Panc1 (cell line): ENCODE results near the gene CRIP2. TPM values are rescaled to one million over a fixed set of nuclear protein-coding genes. Genes with fewer than 3 reads are reported as not detected.
A peak's percentile ranks its signal among the peaks of the same experiment; 100 is the strongest.

Experiments
- ATAC-seq: fragments of 200-7000 bp; cut with Tn5 transposase; 2 replicates; pipeline ENCODE4 v1.9.1; 2020; ENCODE audit warnings: mild to moderate bottlenecking, moderate library complexity
- BruUV-seq: library from RNA; stranded (reverse); fragments of 400-500 nt; replicated peaks from 2 replicates; lab custom pipeline; 2021; lab: Mats Ljungman, UMichigan
- CTCF ChIA-PET: fragments of 300-600 bp; sonication (Branson Sonifier 250); formaldehyde crosslinking; loops from one replicate; lab custom pipeline; 2022; ENCODE audit warnings: antibody characterized with exemption; lab: Charles Lee
- POLR2A ChIA-PET: fragments of 300-600 bp; sonication (Branson Sonifier 250); formaldehyde crosslinking; loops from one replicate; lab custom pipeline; 2022; ENCODE audit warnings: antibody characterized with exemption; lab: Charles Lee
- DNase-seq: peaks from one replicate; pipeline ENCODE4 v3.0.0-alpha.2; 2010; ENCODE audit warnings: low read depth, low spot score
- H3K27ac ChIP-seq: 2 replicates; pipeline ENCODE4 v1.5.1; 2011; ENCODE audit warnings: mild to moderate bottlenecking, low read length, inconsistent platforms
- H3K27me3 ChIP-seq: fragments of 200-500 bp; sonication (Bioruptor generic); 2 replicates; pipeline ENCODE4 v1.6.0; 2014; ENCODE audit warnings: low read length, inconsistent platforms; ENCODE audit not compliant: control insufficient read depth, insufficient read depth
- H3K36me3 ChIP-seq: fragments of 200-500 bp; sonication (Bioruptor generic); 2 replicates; pipeline ENCODE4 v1.5.1; 2014; ENCODE audit warnings: inconsistent platforms, mild to moderate bottlenecking, low read length, moderate library complexity; ENCODE audit not compliant: control insufficient read depth, insufficient read depth
- H3K4me1 ChIP-seq: 2 replicates; pipeline ENCODE4 v1.5.1; 2011; ENCODE audit warnings: inconsistent platforms, mild to moderate bottlenecking, low read length, moderate library complexity; ENCODE audit not compliant: control insufficient read depth, insufficient read depth
- H3K4me3 ChIP-seq, 2 experiments: 2 replicates each; pipeline ENCODE4 v1.5.1; 2011 to 2012; ENCODE audit warnings: low read depth in 2 of 2, low read length in 2 of 2, mild to moderate bottlenecking in 2 of 2, inconsistent platforms in 1 of 2, moderate library complexity in 1 of 2
- H3K9me3 ChIP-seq: fragments of 200-500 bp; sonication (Bioruptor generic); 2 replicates; pipeline ENCODE4 v1.5.1; 2014; ENCODE audit warnings: low read depth, mild to moderate bottlenecking, inconsistent platforms, low read length, moderate library complexity; ENCODE audit not compliant: control insufficient read depth, insufficient read depth
- POLR2AphosphoS5 ChIP-seq: IDR thresholded peaks from 2 replicates; pipeline ENCODE4 v1.6.1; 2012; ENCODE audit warnings: mild to moderate bottlenecking, low read depth, low read length, moderate library complexity
- SIN3A ChIP-seq: IDR thresholded peaks from 2 replicates; pipeline ENCODE4 v1.6.1; 2012; ENCODE audit warnings: low read depth, mild to moderate bottlenecking, low read length, moderate library complexity, borderline replicate concordance; ENCODE audit not compliant: insufficient read depth
- TCF7L2 ChIP-seq: IDR thresholded peaks from 2 replicates; pipeline ENCODE4 v1.6.1; 2011; ENCODE audit warnings: mild to moderate bottlenecking, low read depth, low read length, inconsistent platforms
- in situ Hi-C: cut with HindIII; loops from 2 replicates; pipeline ENCODE4 v1.10.0; 2016; ENCODE audit warnings: low sequenced_read_pairs, low pct_unique_long_range_greater_than_20kb
- intact Hi-C: fragments of 100-400 bp; cut with micrococcal nuclease; formaldehyde crosslinking; loops from one replicate; pipeline ENCODE4 v1.10.0; 2022; ENCODE audit not compliant: unreplicated experiment
- total RNA-seq: library from RNA; stranded (reverse); gene quantifications from one replicate; pipeline ENCODE4 v1.2.1, GENCODE V29; 2021; ENCODE audit not compliant: unreplicated experiment
- TF ChIP-seq, protein P1 (sequence below): fragments of 450-650 bp; IDR thresholded peaks from 2 replicates; pipeline ENCODE4 v1.5.1; 2017; ENCODE audit warnings: mild to moderate bottlenecking
- TF ChIP-seq, protein P2 (sequence below), 2 experiments: IDR thresholded peaks; 2 replicates each; pipeline ENCODE4 v1.6.1; 2011 to 2012; ENCODE audit warnings: low read depth in 2 of 2, control low read depth in 1 of 2, low read length in 1 of 2, mild to moderate bottlenecking in 1 of 2, moderate library complexity in 1 of 2; ENCODE audit not compliant: insufficient read depth in 1 of 2

CRIP2 gene
- total RNA-seq, 1 experiment from 2014 or later = 280 TPM

DNA sequence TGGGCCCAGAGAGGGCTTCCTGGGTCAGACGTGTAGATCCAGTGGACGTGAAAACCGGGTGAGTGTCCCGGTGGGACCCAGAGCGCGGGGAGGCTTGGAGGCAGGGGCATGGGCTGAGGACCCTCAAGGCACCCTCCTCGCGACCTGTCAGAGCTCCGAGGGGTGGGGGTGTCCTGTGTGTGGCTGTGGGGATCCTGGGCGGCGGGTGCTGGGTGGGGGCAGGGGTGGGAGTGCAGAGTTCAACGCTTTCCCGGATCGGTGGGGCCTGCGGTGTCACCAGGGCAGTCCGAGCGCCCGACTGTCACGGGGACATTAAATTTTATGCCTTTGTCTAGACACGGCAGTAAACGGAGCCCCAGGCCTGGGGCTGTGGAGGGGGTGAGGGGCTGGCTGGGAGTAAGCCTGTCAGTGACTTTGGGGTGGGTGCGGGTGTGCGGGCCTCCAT lies 52.8 kb downstream of the CRIP2 start:
- DNase-seq (no peak), ATAC-seq (peak; percentile 3)
- intact Hi-C loops (no loop called here), in situ Hi-C loops (no loop called here)
- Histone ChIP-seq H3K27me3 (no peaks in the 10 kb centered on the region), H3K9me3 (no peaks in the 10 kb centered on the region), H3K4me3 (peak overlapping the region; percentile 36 to 52), H3K27ac (no peak overlapping the region), H3K36me3 (no peaks in the 10 kb centered on the region), H3K4me1 (no peaks in the 10 kb centered on the region)
- TF ChIP-seq, protein P1, sequence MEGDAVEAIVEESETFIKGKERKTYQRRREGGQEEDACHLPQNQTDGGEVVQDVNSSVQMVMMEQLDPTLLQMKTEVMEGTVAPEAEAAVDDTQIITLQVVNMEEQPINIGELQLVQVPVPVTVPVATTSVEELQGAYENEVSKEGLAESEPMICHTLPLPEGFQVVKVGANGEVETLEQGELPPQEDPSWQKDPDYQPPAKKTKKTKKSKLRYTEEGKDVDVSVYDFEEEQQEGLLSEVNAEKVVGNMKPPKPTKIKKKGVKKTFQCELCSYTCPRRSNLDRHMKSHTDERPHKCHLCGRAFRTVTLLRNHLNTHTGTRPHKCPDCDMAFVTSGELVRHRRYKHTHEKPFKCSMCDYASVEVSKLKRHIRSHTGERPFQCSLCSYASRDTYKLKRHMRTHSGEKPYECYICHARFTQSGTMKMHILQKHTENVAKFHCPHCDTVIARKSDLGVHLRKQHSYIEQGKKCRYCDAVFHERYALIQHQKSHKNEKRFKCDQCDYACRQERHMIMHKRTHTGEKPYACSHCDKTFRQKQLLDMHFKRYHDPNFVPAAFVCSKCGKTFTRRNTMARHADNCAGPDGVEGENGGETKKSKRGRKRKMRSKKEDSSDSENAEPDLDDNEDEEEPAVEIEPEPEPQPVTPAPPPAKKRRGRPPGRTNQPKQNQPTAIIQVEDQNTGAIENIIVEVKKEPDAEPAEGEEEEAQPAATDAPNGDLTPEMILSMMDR = no peak
- TF ChIP-seq SIN3A (no peak), TCF7L2 (no peak), POLR2AphosphoS5 (no peak)
- TF ChIP-seq, protein P2, sequence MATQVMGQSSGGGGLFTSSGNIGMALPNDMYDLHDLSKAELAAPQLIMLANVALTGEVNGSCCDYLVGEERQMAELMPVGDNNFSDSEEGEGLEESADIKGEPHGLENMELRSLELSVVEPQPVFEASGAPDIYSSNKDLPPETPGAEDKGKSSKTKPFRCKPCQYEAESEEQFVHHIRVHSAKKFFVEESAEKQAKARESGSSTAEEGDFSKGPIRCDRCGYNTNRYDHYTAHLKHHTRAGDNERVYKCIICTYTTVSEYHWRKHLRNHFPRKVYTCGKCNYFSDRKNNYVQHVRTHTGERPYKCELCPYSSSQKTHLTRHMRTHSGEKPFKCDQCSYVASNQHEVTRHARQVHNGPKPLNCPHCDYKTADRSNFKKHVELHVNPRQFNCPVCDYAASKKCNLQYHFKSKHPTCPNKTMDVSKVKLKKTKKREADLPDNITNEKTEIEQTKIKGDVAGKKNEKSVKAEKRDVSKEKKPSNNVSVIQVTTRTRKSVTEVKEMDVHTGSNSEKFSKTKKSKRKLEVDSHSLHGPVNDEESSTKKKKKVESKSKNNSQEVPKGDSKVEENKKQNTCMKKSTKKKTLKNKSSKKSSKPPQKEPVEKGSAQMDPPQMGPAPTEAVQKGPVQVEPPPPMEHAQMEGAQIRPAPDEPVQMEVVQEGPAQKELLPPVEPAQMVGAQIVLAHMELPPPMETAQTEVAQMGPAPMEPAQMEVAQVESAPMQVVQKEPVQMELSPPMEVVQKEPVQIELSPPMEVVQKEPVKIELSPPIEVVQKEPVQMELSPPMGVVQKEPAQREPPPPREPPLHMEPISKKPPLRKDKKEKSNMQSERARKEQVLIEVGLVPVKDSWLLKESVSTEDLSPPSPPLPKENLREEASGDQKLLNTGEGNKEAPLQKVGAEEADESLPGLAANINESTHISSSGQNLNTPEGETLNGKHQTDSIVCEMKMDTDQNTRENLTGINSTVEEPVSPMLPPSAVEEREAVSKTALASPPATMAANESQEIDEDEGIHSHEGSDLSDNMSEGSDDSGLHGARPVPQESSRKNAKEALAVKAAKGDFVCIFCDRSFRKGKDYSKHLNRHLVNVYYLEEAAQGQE (IDR thresholded peaks at IDR 0.05; ENCODE audit: insufficient read depth in 1 of 2, low read depth in 2 of 2, low read length in 1 of 2) = no peak
- ChIA-PET POLR2A (no interaction called here), CTCF (no interaction called here)
- no TSS peak for BruUV-seq

DNA sequence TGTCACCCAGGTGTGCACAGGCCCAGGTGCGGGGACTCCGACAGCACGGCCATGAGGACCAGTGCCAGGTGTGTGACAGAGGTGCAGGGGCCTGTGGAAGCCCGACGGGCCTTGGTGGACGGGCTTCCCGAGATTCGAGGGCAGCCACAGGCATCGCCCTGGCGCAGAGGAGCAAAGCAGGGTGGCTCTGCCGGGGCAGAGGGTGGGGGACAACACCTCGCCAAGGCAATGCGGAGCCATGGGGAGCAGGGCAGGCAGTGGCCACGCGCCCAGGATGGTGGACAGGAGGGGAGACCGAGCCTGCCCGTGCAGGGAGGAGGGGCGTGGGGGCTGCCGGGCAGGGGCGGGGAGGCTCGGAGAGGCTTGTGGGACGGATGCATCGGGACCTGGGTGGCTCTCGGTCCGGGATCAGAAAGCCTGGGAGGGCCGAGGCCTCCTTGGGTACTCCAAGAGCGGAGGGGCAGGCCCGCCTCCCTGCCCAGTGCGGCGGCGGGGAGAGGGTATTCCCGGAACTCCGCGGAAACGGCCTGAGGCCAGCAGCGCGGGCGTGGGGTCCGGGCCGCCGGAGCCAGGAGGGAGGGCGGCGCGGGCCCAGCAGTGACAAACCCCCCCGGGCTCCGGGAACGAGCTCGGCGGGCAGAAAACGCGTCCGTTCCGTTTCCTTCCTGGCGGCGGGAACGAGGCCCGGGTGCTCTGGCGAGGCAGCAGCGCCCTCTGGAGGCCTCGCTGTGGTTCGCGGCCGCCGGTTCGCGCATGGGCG lies 53.4 kb downstream of the CRIP2 start:
- TF ChIP-seq, protein P1 = peak; percentile 89
- TF ChIP-seq, protein P2 (IDR thresholded peaks at IDR 0.05; ENCODE audit: insufficient read depth in 1 of 2, low read depth in 2 of 2, low read length in 1 of 2) = 0 out of 4 replicates have a peak, but pooled peaks of 1 of the 2 experiments have one; percentile 25
- TF ChIP-seq POLR2AphosphoS5 (0 out of 2 replicates have a peak, but pooled peaks have one; percentile 19), SIN3A (no peak), TCF7L2 (no peak)
- ChIA-PET CTCF (interaction anchor here (0.6 to 1.0 kb wide), 3 partner anchors 26 to 59 kb away, joined by 3 to 9 read pairs (median 5); no protein-coding TSS in a partner anchor), POLR2A (no interaction called here)
- BruUV-seq = no TSS peak
- Histone ChIP-seq H3K4me1 (no peaks in the 10 kb centered on the region), H3K9me3 (no peaks in the 10 kb centered on the region), H3K4me3 (peak overlapping the region; percentile 41 to 52), H3K27me3 (no peaks in the 10 kb centered on the region), H3K27ac (no peak overlapping the region; the same call in 1 of the 2 replicates), H3K36me3 (no peaks in the 10 kb centered on the region)
- intact Hi-C loops (no loop called here), in situ Hi-C loops (no loop called here)
- DNase-seq (no peak), ATAC-seq (peak; percentile 78)
